BJ (cell line): ENCODE results near the gene GOLGA6B. TPM values are rescaled to one million over a fixed set of nuclear protein-coding genes. Genes with fewer than 3 reads are reported as not detected.
"Not testable (repeated sequence)": the region's sequence is repeated elsewhere in the genome, so short reads cannot be mapped to it uniquely, and the experiment has no call there.

Experiments used
- CTCF ChIA-PET: fragments of 350-600 bp; formaldehyde crosslinking; extraction: SDS; loops from one replicate; lab custom pipeline; 2021; ENCODE audit warnings: antibody characterized with exemption, inconsistent platforms; lab: Yijun Ruan, JAX
- POLR2A ChIA-PET: fragments of 300-600 bp; sonication (Branson Sonifier 250); formaldehyde crosslinking; extraction: SDS; loops from one replicate; lab custom pipeline; 2021; ENCODE audit warnings: antibody characterized with exemption; lab: Charles Lee
- DNase-seq: peaks from one replicate; pipeline ENCODE4 v3.0.0-alpha.2; 2011; ENCODE audit warnings: low read depth
- H3K27me3 ChIP-seq: 2 replicates; pipeline ENCODE4 v1.6.0; 2011; ENCODE audit warnings: low read length; ENCODE audit not compliant: control insufficient read depth, insufficient read depth
- H3K36me3 ChIP-seq: 2 replicates; pipeline ENCODE4 v1.5.1; 2011; ENCODE audit warnings: low read length; ENCODE audit not compliant: control insufficient read depth, insufficient read depth
- H3K4me3 ChIP-seq: 2 replicates; pipeline ENCODE4 v1.5.1; 2011; ENCODE audit warnings: low read depth, mild to moderate bottlenecking, control low read depth, low read length
- CTCF ChIP-seq: IDR thresholded peaks from 2 replicates; pipeline ENCODE4 v1.5.1; 2011; ENCODE audit warnings: low read depth, mild to moderate bottlenecking, control low read depth, inconsistent platforms, low read length, moderate library complexity; ENCODE audit not compliant: insufficient read depth
- polyA minus RNA-seq: library from RNA; depleted of rRNA, polyadenylated mRNA; stranded (reverse); fragments of >200 nt; gene quantifications from 2 replicates; pipeline ENCODE4 v1.2.3, GENCODE V29; 2011; rRNA and poly(A)+ RNA removed
- polyA plus RNA-seq: library from polyadenylated mRNA; depleted of rRNA; stranded (reverse); fragments of >200 nt; gene quantifications from 2 replicates; pipeline ENCODE4 v1.2.3, GENCODE V29; 2011; rRNA removed

Gene GOLGA6B
- not detected in 2 replicates for polyA plus RNA-seq
- not detected in 2 replicates for polyA minus RNA-seq

- H3K27me3 ChIP-seq, POLR2A ChIA-PET, H3K36me3 ChIP-seq, H3K4me3 ChIP-seq, DNase-seq, CTCF ChIA-PET: not testable (repeated sequence)
Measured at GRCh38 chr15:72654397-72654796, at the start of gene GOLGA6B. GOLGA6B (plus strand) TSS chr15:72654697; CDS start chr15:72654738, 41 bp downstream.

GRCh38 chr15:72604794-72605193, 49.7 kb upstream of the GOLGA6B start:
- POLR2A ChIA-PET = no interaction called here
- no peak overlapping the region for H3K4me3 ChIP-seq
- TF ChIP-seq CTCF = no peak
- no peaks in the 10 kb centered on the region for H3K27me3 ChIP-seq
- no peaks in the 10 kb centered on the region for H3K36me3 ChIP-seq
- CTCF ChIA-PET = interaction anchor here (0.7 kb wide), 1 partner anchor 636 kb away, joined by 4 read pairs; no protein-coding TSS in a partner anchor
- no peak for DNase-seq

GRCh38 chr15:72608084-72608483, 46.4 kb upstream of the GOLGA6B start:
- CTCF ChIA-PET = interaction anchor here (1.4 kb wide), 1 partner anchor 8 kb away, joined by 6 read pairs; no protein-coding TSS in a partner anchor
- H3K27me3 ChIP-seq, H3K4me3 ChIP-seq, POLR2A ChIA-PET, DNase-seq, H3K36me3 ChIP-seq: not testable (repeated sequence)

- DNase-seq = no peak
- Histone ChIP-seq H3K27me3 (no peaks in the 10 kb centered on the region), H3K36me3 (no peaks in the 10 kb centered on the region), H3K4me3 (no peak overlapping the region)
- CTCF ChIA-PET = interaction anchor here (1.6 kb wide), 1 partner anchor 9 kb away, joined by 6 read pairs; no protein-coding TSS in a partner anchor
- POLR2A ChIA-PET = no interaction called here
- TF ChIP-seq CTCF = no peak
Measured at GRCh38 chr15:72609862-72610261, 44.6 kb upstream of the GOLGA6B start.

- H3K36me3 ChIP-seq, H3K4me3 ChIP-seq, DNase-seq, POLR2A ChIA-PET, H3K27me3 ChIP-seq: not testable (repeated sequence)
- CTCF ChIA-PET = interaction anchor here (1.0 to 1.8 kb wide), 2 partner anchors 13 to 15 kb away, joined by 3 read pairs; no protein-coding TSS in a partner anchor
Measured at GRCh38 chr15:72612324-72612723, 42.2 kb upstream of the GOLGA6B start.

- H3K36me3 ChIP-seq = no peaks in the 10 kb centered on the region
- H3K27me3 ChIP-seq = no peaks in the 10 kb centered on the region
- TF ChIP-seq CTCF = no peak
- ChIA-PET CTCF (interaction anchor here (0.7 kb wide), 2 partner anchors 15 to 57 kb away, joined by 3 to 4 read pairs; no protein-coding TSS in a partner anchor), POLR2A (no interaction called here)
- no peak for DNase-seq
- no peak overlapping the region for H3K4me3 ChIP-seq
Measured at GRCh38 chr15:72614810-72615532, 39.5 kb upstream of the GOLGA6B start.

- H3K4me3 ChIP-seq, DNase-seq, H3K27me3 ChIP-seq, POLR2A ChIA-PET, H3K36me3 ChIP-seq: not testable (repeated sequence)
- CTCF ChIA-PET = interaction anchor here (0.7 kb wide), 1 partner anchor 56 kb away, joined by 3 read pairs; no protein-coding TSS in a partner anchor
Measured at GRCh38 chr15:72615533-72616233, 38.8 kb upstream of the GOLGA6B start.
